ENCODE measurements around the gene PTH. TPM values are rescaled to one million over a fixed set of nuclear protein-coding genes. Genes with fewer than 3 reads are reported as not detected.

Gene PTH
- total and polyA plus RNA-seq, 8 donors = 0.20 TPM; not detected in 7

- intact Hi-C loops (cut with DNase I) = no loop called here
- no peak for ATAC-seq
- peak in 2 of 4 donors; percentile 42 to 48 for TF ChIP-seq CTCF (IDR thresholded peaks at IDR 0.05)
- 2 to 4% methylated on average over 6 of the region's 6 CpGs for WGBS, 2 donors
- DNase-seq = no peak
- Histone ChIP-seq H3K9me3 (no peaks in the 10 kb centered on the region), H3K27ac (no peak overlapping the region), H3K27me3 (no peaks in the 10 kb centered on the region), H3K36me3 (no peaks in the 10 kb centered on the region), H3K4me3 (no peak overlapping the region), H3K4me1 (peaks cover 5 to 14% (median 12%) of the 10 kb centered on the region in 3 donors)
- no peak for FAIRE-seq
Observed at GRCh38 chr11:13465909-13466371, 29.9 kb downstream of the PTH start.

- H3K9me3 ChIP-seq = no peaks in the 10 kb centered on the region
- WGBS, 2 donors = 23 to 24% methylated on average over 12 of the region's 12 CpGs
- peak overlapping the region; percentile 55 to 85 (median 71) for H3K4me3 ChIP-seq
- H3K36me3 ChIP-seq = no peaks in the 10 kb centered on the region
- peak in 3 of 4 donors; percentile 0 to 6 (median 2) for ATAC-seq
- intact Hi-C loops (cut with DNase I) = no loop called here
- no peak for FAIRE-seq
- H3K27ac ChIP-seq = peak overlapping the region; percentile 71 to 84 (median 72)
- no peak for DNase-seq
- no peaks in the 10 kb centered on the region for H3K27me3 ChIP-seq
- H3K4me1 ChIP-seq = peaks cover 5 to 14% (median 12%) of the 10 kb centered on the region in 3 donors
- no peak for TF ChIP-seq CTCF (IDR thresholded peaks at IDR 0.05)
Observed at GRCh38 chr11:13463779-13464290, 32.0 kb downstream of the PTH start.

GRCh38 chr11:13462901-13463778 is 32.7 kb downstream of the PTH start, which contains the start of gene BTBD10:
TSS of gene BTBD10 (minus strand) at chr11:13463222. CDS start at chr11:13445124, 18,098 bp downstream.
- ATAC-seq (peak; percentile 97 to 99 (median 98)), FAIRE-seq (no peak), DNase-seq (peak; percentile 92 to 97 (median 94))
- WGBS, 2 donors = 0 to 1% methylated on average over 65 to 71 of the region's 71 CpGs
- no peaks in the 10 kb centered on the region for H3K36me3 ChIP-seq
- H3K27ac ChIP-seq = peak within 1 kb of the TSS; percentile 71 to 84 (median 72)
- intact Hi-C loops (cut with DNase I) = no loop called here
- no peaks in the 10 kb centered on the region for H3K9me3 ChIP-seq
- peaks cover 5 to 14% (median 12%) of the 10 kb centered on the region in 3 donors for H3K4me1 ChIP-seq
- H3K27me3 ChIP-seq = no peaks in the 10 kb centered on the region
- TF ChIP-seq CTCF (IDR thresholded peaks at IDR 0.05) = no peak
- H3K4me3 ChIP-seq = peak within 1 kb of the TSS; percentile 55 to 85 (median 71)

- Histone ChIP-seq H3K27ac (peak overlapping the region; percentile 71 to 84 (median 72)), H3K27me3 (no peaks in the 10 kb centered on the region), H3K9me3 (no peaks in the 10 kb centered on the region), H3K4me1 (peaks cover 5 to 14% (median 12%) of the 10 kb centered on the region in 3 donors), H3K4me3 (peak overlapping the region; percentile 55 to 85 (median 71)), H3K36me3 (no peaks in the 10 kb centered on the region)
- no peak for FAIRE-seq
- peak in 2 of 6 donors; percentile 48 to 75 for DNase-seq
- ATAC-seq = peak; percentile 31 to 60 (median 40)
- WGBS, 2 donors = 0 to 1% methylated on average over 18 of the region's 18 CpGs
- no peak for TF ChIP-seq CTCF (IDR thresholded peaks at IDR 0.05)
- intact Hi-C loops (cut with DNase I) = no loop called here
Observed at GRCh38 chr11:13462311-13462900, 33.4 kb downstream of the PTH start.

All from pancreas (tissue), 10 donors.